HFF-Myc (cell line): ENCODE data around the gene GCC1.

ENCODE experiments used
- DNase-seq: peaks from one replicate; pipeline ENCODE4 v3.0.0-alpha.2; 2011; ENCODE audit warnings: low read depth; ENCODE audit errors: extremely low read depth
- H3K4me3 ChIP-seq: replicated peaks from 2 replicates; pipeline ENCODE4 v1.5.1; 2011; ENCODE audit warnings: low read depth, mild to moderate bottlenecking, control low read depth, low read length
- TF ChIP-seq, protein P1 (sequence below): IDR thresholded peaks from 2 replicates; pipeline ENCODE4 v1.5.1; 2012; ENCODE audit warnings: mild to moderate bottlenecking, low read depth, low read length, control low read depth; ENCODE audit errors: missing control alignments

The GCC1 gene

DNA sequence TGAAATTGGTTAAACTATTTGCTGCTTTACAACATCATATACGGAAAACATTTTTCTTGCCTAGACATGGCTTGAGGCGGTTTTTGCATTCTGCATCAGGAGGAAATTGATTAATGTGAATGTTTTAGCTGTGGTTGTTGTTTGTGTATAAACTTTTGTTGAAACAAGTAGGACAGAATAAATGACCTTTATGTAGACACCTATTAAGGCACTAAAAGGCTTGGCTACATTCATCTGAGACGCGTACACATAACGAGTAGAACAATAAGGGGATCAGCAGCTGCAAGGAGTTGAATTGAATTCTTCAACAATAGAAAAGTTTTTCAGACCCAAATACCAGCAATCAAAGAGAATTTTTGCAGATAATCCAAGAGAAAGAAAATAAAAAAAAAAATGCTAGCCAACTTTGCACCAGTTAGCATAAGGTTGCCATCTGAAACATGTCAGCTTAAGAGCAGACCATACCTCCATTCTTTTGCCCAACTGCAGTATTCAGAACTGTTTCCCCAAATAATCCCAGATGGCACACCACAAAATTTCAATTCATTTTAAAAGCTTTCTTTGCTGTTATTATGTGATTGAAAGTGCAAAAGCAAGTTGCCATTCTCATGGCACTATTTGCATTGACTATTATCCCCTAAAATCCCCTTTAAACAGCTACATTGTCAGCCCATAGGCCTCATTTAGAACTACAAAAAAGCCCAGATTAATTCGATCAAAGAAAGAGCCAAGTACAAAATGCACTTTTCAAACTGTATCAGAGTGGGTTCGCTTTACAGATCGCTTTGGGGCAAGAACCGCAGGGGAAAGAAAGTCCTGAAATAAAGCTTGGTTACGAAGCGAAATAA is 49.6 kb downstream of the GCC1 start:
- DNase-seq: no peak
- no peak overlapping the region for H3K4me3 ChIP-seq
- TF ChIP-seq, protein P1, sequence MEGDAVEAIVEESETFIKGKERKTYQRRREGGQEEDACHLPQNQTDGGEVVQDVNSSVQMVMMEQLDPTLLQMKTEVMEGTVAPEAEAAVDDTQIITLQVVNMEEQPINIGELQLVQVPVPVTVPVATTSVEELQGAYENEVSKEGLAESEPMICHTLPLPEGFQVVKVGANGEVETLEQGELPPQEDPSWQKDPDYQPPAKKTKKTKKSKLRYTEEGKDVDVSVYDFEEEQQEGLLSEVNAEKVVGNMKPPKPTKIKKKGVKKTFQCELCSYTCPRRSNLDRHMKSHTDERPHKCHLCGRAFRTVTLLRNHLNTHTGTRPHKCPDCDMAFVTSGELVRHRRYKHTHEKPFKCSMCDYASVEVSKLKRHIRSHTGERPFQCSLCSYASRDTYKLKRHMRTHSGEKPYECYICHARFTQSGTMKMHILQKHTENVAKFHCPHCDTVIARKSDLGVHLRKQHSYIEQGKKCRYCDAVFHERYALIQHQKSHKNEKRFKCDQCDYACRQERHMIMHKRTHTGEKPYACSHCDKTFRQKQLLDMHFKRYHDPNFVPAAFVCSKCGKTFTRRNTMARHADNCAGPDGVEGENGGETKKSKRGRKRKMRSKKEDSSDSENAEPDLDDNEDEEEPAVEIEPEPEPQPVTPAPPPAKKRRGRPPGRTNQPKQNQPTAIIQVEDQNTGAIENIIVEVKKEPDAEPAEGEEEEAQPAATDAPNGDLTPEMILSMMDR: no peak

DNA sequence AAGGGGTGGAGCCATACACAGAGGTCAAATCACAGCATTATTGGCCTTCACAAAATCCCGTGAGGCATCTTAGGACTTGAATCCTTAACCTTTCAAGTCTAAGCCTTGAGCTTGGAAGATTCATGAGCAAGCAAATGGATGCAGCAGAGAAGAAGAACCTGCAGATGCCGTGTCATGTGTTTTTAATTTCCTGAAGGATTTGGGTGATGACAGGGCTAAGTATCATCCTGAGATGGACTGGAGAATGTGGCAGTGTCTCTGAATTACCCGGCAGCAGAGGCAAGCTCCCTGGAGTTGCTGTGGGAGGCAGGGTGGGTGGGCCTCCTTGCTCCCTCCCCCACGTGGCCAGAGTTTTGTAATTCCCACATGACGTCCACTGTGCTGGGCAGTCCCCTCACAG is 50.8 kb downstream of the GCC1 start:
- no peak overlapping the region for H3K4me3 ChIP-seq
- no peak for DNase-seq
- TF ChIP-seq, protein P1: no peak

DNA sequence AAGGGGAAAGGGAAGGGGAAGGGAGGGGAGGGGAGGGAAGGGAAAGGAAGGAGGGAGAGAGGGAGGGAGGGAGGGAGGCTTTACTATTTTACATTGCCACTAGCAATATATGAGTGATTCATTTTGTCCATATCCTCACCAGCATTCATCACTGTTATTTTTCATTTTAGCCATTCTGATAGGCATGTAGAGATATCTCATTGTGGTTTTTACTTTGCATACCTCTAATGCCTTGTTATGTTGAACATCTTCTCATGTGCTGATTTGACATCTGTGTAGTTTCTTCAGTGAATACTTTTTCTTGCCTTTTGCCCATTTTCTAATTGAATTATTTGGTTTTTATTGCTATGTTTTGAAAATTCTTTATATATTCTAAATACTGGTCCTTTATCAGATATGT is 52.7 kb downstream of the GCC1 start:
- H3K4me3 ChIP-seq: no peak overlapping the region
- no peak for DNase-seq
- TF ChIP-seq, protein P1: no peak

DNA sequence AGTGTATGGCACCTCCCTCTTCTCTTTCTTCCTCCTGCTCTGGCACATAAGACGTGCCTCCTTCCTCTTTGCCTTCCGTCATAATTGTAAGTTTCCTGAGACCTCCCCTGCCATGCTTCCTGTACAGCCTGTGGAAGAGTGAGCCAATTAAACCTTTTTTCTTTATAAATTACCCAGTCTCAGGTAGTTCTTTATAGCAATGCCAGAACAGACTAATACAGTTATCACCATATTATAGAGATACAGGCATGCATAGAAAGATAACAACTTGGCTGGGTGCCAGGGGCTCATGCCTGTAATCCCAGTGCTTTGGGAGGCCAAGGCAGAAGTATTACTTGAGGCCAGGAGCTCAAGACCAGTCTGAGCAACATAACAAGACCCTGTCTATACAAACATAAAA is 53.2 kb downstream of the GCC1 start:
- TF ChIP-seq, protein P1: no peak
- H3K4me3 ChIP-seq: no peak overlapping the region
- no peak for DNase-seq
